Immature natural killer cell (primary cell): ENCODE measurements around the gene METTL21C. TPM values are rescaled to one million over a fixed set of nuclear protein-coding genes. Genes with fewer than 3 reads are reported as not detected.

ENCODE experiments used
- DNase-seq, 3 donors: peaks; one replicate each; pipeline ENCODE4 v3.0.0; 2022; ENCODE audit warnings: mixed read lengths in 1 of 3
- H3K27ac Mint-ChIP-seq, 6 donors: one replicate each; pipeline ENCODE4 v1.8.0; 2020; ENCODE audit warnings: mixed read lengths in 6 of 6, mild to moderate bottlenecking in 5 of 6, inconsistent platforms in 4 of 6, moderate library complexity in 3 of 6
- H3K27me3 Mint-ChIP-seq, 3 donors: one replicate each; pipeline ENCODE4 v1.8.0; 2020 to 2021; ENCODE audit warnings: low read depth in 3 of 3, mild to moderate bottlenecking in 3 of 3, mixed read lengths in 3 of 3, moderate library complexity in 3 of 3, inconsistent platforms in 1 of 3
- H3K36me3 Mint-ChIP-seq, 3 donors: one replicate each; pipeline ENCODE4 v1.8.0; 2020; ENCODE audit warnings: mixed read lengths in 3 of 3, inconsistent platforms in 2 of 3, mild to moderate bottlenecking in 2 of 3
- H3K4me1 Mint-ChIP-seq, 2 donors: one replicate each; pipeline ENCODE4 v1.8.0; 2020; ENCODE audit warnings: inconsistent platforms in 2 of 2, mild to moderate bottlenecking in 2 of 2, mixed read lengths in 2 of 2, moderate library complexity in 1 of 2
- H3K4me3 Mint-ChIP-seq, 5 donors: one replicate each; pipeline ENCODE4 v1.8.0; 2020; ENCODE audit warnings: mild to moderate bottlenecking in 5 of 5, mixed read lengths in 5 of 5, inconsistent platforms in 3 of 5, moderate library complexity in 3 of 5
- H3K9me3 Mint-ChIP-seq, 6 donors: one replicate each; pipeline ENCODE4 v1.8.0; 2020; ENCODE audit warnings: mild to moderate bottlenecking in 6 of 6, mixed read lengths in 6 of 6, inconsistent platforms in 4 of 6, moderate library complexity in 3 of 6
- polyA plus RNA-seq, 3 donors: library from polyadenylated mRNA; unstranded; fragments of 300-500 nt; fragmentation: Illumina TruSeq; gene quantifications; one replicate each; pipeline ENCODE4 v1.2.3, GENCODE V29; 2021

Gene METTL21C
- polyA plus RNA-seq, 3 donors from 2014 or later: not detected

DNA sequence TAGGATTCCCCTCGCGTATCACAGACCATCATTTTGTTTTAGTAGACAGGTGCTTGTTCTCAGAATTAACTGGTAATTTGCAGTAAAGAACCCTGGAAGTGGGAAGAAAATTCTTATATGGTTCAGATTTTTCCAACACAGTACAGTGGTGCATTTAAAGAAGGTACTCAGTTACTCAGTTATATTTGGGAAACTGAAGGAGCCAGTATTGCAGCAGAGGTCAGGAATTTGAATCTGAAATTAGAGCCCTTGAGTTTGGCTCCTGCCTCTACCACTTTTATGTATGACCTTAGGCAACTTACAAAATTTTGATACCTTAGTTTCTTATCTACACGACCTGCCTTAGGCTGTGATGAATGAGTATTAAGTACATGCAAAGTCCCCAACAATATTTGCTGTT lies 19.7 kb downstream of the METTL21C start:
- Mint-ChIP-seq H3K27me3 (no peaks in the 10 kb centered on the region), H3K4me3 (no peak overlapping the region), H3K27ac (peak overlapping the region in 2 of 6 donors; percentile 11 to 43), H3K4me1 (no peaks in the 10 kb centered on the region), H3K9me3 (peaks cover 0 to 11% (median 0%) of the 10 kb centered on the region in 6 donors), H3K36me3 (peaks cover 21 to 37% (median 30%) of the 10 kb centered on the region in 3 donors)
- DNase-seq: no peak

DNA sequence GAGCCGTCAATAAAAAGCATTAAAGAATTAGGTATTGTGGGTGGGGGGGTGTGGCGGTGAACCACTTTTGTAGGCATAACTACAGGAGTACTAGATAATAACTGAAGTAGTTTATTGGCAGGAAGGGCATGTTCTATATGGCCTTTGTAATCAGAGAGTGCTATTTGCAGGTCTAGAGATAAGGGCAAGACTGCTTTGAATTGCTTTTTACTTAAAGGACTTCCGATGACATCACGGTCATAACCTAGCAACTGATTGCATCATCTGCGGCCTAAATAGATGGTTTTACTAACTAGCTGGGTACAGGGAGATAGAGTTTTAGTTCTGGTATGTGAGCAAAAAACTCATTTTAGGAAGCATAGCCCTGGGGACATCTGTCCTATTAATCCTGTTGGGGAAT lies 24.7 kb downstream of the METTL21C start:
- no peak overlapping the region for H3K4me3 Mint-ChIP-seq
- H3K9me3 Mint-ChIP-seq: peaks cover 0 to 21% (median 0%) of the 10 kb centered on the region in 6 donors
- peaks cover 39 to 59% (median 42%) of the 10 kb centered on the region in 3 donors for H3K36me3 Mint-ChIP-seq
- DNase-seq: no peak
- H3K27ac Mint-ChIP-seq: peak overlapping the region in 1 of 6 donors; percentile 17
- no peaks in the 10 kb centered on the region for H3K27me3 Mint-ChIP-seq
- no peaks in the 10 kb centered on the region for H3K4me1 Mint-ChIP-seq

- Mint-ChIP-seq H3K4me1 (no peaks in the 10 kb centered on the region), H3K27me3 (no peaks in the 10 kb centered on the region), H3K9me3 (peaks cover 0 to 21% (median 0%) of the 10 kb centered on the region in 6 donors), H3K4me3 (no peak overlapping the region), H3K36me3 (peaks cover 42 to 64% (median 47%) of the 10 kb centered on the region in 3 donors), H3K27ac (peak overlapping the region in 1 of 6 donors; percentile 46)
- DNase-seq: no peak
These were observed 26.9 kb downstream of the METTL21C start for GRCh38 chr13:102667911-102668310.

- Mint-ChIP-seq H3K4me1 (no peaks in the 10 kb centered on the region), H3K36me3 (peaks cover 42 to 67% (median 47%) of the 10 kb centered on the region in 3 donors), H3K27me3 (no peaks in the 10 kb centered on the region), H3K27ac (no peak overlapping the region), H3K4me3 (no peak overlapping the region), H3K9me3 (peaks cover 0 to 21% (median 0%) of the 10 kb centered on the region in 6 donors)
- no peak for DNase-seq
These were observed 27.8 kb downstream of the METTL21C start for GRCh38 chr13:102667023-102667422.

DNA sequence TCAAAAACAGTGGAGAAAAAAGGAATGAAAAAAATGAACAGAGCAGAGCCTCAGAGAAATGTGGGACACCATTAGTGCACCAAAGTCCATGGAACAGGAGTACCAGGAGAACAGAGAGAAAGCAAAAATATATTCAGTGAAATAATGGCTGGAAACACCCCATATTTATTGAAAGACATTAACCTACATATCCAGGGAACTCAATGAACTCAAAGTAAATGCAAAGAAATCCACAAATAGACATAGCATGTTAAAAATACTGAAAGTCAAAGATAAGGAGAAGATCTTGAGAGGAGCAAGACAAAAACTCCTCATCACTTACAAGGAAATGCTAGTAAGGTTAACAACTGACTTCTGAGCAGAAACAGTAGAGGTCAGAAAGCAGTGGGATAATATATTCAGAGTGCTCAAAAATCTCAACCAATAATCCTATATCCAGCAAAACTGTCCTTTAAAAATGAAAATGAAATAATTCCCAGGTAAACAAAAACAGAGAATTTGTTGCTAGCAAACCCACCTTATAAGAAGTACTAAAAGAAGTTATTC lies 35.6 kb downstream of the METTL21C start:
- Mint-ChIP-seq H3K27ac (peak overlapping the region in 3 of 6 donors; percentile 6 to 68 (median 11)), H3K27me3 (no peaks in the 10 kb centered on the region), H3K4me1 (no peaks in the 10 kb centered on the region), H3K9me3 (no peaks in the 10 kb centered on the region), H3K36me3 (peaks cover 12 to 40% (median 29%) of the 10 kb centered on the region in 3 donors), H3K4me3 (no peak overlapping the region)
- no peak for DNase-seq

GRCh38 chr13:102658660-102659059 lies 36.2 kb downstream of the METTL21C start:
- H3K4me3 Mint-ChIP-seq: no peak overlapping the region
- H3K36me3 Mint-ChIP-seq: peaks cover 12 to 35% (median 25%) of the 10 kb centered on the region in 3 donors
- H3K27me3 Mint-ChIP-seq: no peaks in the 10 kb centered on the region
- no peak for DNase-seq
- no peaks in the 10 kb centered on the region for H3K9me3 Mint-ChIP-seq
- no peaks in the 10 kb centered on the region for H3K4me1 Mint-ChIP-seq
- peak overlapping the region in 2 of 6 donors; percentile 6 to 68 for H3K27ac Mint-ChIP-seq

DNA sequence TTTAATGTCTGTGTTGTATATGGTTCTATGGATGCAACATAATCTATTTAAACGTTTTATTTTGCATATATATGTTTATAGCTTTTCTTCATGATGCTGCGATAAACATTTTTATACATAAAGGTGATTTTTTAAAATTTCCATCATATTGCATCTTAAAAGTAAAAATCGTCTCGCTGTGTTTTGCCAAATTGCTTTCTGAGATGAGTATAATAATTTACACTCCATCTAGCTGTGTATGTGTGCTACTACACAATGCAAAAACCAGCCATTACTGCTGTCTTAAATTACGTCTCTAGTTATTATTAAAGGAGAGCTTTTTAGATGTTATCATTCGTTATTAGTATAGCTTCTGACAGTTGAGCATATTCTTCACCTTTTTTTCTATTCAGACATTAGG lies 37.2 kb downstream of the METTL21C start:
- H3K27ac Mint-ChIP-seq: no peak overlapping the region
- no peaks in the 10 kb centered on the region for H3K9me3 Mint-ChIP-seq
- H3K4me1 Mint-ChIP-seq: no peaks in the 10 kb centered on the region
- peaks cover 12 to 36% (median 21%) of the 10 kb centered on the region in 3 donors for H3K36me3 Mint-ChIP-seq
- no peak for DNase-seq
- no peaks in the 10 kb centered on the region for H3K27me3 Mint-ChIP-seq
- no peak overlapping the region for H3K4me3 Mint-ChIP-seq

DNA sequence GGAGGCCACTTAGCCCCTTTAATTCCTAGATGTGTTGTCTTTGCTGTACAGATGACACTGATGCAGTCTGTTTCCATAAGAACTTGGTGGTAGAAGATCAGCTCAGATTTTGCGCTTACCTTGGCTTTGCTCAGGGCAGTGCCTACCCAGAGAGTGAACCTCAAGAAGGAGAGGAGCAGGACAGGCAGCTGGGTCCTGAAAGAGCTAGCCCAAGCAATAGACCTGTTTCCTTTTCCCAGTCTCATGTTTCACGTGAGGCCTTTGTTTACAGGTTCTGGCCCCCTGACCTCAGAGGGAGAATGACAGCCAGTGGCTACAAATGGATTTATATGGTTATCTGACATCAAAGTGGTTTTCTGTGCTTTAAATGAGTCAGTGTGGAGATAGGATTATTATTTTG lies 40.1 kb downstream of the METTL21C start:
- Mint-ChIP-seq H3K4me1 (peaks cover 14 to 20% of the 10 kb centered on the region in 2 donors), H3K27ac (no peak overlapping the region), H3K9me3 (no peaks in the 10 kb centered on the region), H3K27me3 (no peaks in the 10 kb centered on the region), H3K36me3 (peaks cover 8 to 37% (median 15%) of the 10 kb centered on the region in 3 donors), H3K4me3 (no peak overlapping the region)
- DNase-seq: no peak

DNA sequence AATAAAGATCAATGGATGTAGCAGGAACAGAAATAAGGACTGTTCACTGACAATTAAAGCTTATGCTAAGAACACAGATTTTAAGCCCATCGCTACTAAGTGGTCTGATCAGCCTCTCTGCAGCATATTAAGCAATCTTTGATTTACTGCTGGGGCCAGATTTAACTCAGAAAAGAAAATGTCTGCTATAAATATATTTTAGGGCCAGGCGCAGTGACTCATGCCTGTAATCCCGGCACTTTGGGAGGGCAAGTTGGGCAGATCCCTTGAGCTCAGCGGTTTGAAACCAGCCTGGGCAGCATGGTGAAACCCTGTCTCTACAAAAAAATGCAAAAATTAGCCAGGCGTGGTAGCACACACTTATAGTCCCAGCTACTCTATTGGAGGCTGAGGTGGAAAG lies 43.0 kb downstream of the METTL21C start:
- no peaks in the 10 kb centered on the region for H3K27me3 Mint-ChIP-seq
- H3K9me3 Mint-ChIP-seq: no peaks in the 10 kb centered on the region
- H3K4me3 Mint-ChIP-seq: no peak overlapping the region
- no peak for DNase-seq
- H3K36me3 Mint-ChIP-seq: peaks cover 0 to 27% (median 13%) of the 10 kb centered on the region in 3 donors
- peak overlapping the region in 3 of 6 donors; percentile 29 to 61 (median 40) for H3K27ac Mint-ChIP-seq
- peaks cover 17 to 22% of the 10 kb centered on the region in 2 donors for H3K4me1 Mint-ChIP-seq

GRCh38 chr13:102651392-102651791 lies 43.5 kb downstream of the METTL21C start:
- peak overlapping the region; percentile 48 to 77 (median 63) for H3K27ac Mint-ChIP-seq
- no peaks in the 10 kb centered on the region for H3K27me3 Mint-ChIP-seq
- H3K4me3 Mint-ChIP-seq: no peak overlapping the region
- no peak for DNase-seq
- H3K36me3 Mint-ChIP-seq: peaks cover 3 to 30% (median 13%) of the 10 kb centered on the region in 3 donors
- H3K9me3 Mint-ChIP-seq: no peaks in the 10 kb centered on the region
- peaks cover 17 to 22% of the 10 kb centered on the region in 2 donors for H3K4me1 Mint-ChIP-seq

GRCh38 chr13:102650444-102650843 lies 44.4 kb downstream of the METTL21C start:
- H3K4me3 Mint-ChIP-seq: peak overlapping the region in 1 of 5 donors; percentile 49
- DNase-seq: peak in 1 of 3 donors; percentile 5
- peaks cover 17 to 22% of the 10 kb centered on the region in 2 donors for H3K4me1 Mint-ChIP-seq
- peaks cover 3 to 31% (median 13%) of the 10 kb centered on the region in 3 donors for H3K36me3 Mint-ChIP-seq
- H3K27me3 Mint-ChIP-seq: no peaks in the 10 kb centered on the region
- peak overlapping the region; percentile 61 to 83 (median 74) for H3K27ac Mint-ChIP-seq
- H3K9me3 Mint-ChIP-seq: no peaks in the 10 kb centered on the region

DNA sequence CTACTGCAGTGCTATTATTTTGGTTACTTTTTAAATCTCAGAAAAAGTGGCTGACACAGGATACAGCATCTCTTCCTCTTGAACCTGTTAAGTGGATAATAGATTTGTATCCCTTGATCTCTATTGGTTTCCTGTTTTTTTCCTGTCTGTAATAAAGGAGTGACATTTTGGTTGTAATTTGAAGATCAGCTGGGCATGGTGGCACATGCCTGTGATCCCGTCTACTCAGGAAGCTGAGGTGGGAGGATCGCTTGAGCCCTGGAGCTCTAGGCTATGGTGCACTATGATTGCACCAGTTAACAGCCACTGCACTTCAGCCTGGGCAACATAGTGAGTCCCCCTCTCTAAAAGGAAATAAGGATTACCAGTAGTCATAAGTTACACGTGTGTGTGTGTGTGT lies 46.8 kb downstream of the METTL21C start:
- H3K9me3 Mint-ChIP-seq: no peaks in the 10 kb centered on the region
- H3K36me3 Mint-ChIP-seq: peaks cover 11 to 45% (median 19%) of the 10 kb centered on the region in 3 donors
- DNase-seq: no peak
- peaks cover 17 to 22% of the 10 kb centered on the region in 2 donors for H3K4me1 Mint-ChIP-seq
- no peaks in the 10 kb centered on the region for H3K27me3 Mint-ChIP-seq
- H3K4me3 Mint-ChIP-seq: no peak overlapping the region
- peak overlapping the region in 3 of 6 donors; percentile 44 to 76 (median 72) for H3K27ac Mint-ChIP-seq

- Mint-ChIP-seq H3K36me3 (peaks cover 20 to 40% (median 23%) of the 10 kb centered on the region in 3 donors), H3K4me1 (peaks cover 10 to 12% of the 10 kb centered on the region in 2 donors), H3K9me3 (no peaks in the 10 kb centered on the region), H3K27me3 (no peaks in the 10 kb centered on the region), H3K4me3 (no peak overlapping the region), H3K27ac (peak overlapping the region in 1 of 6 donors; percentile 17)
- DNase-seq: no peak
These were observed 49.1 kb downstream of the METTL21C start for GRCh38 chr13:102645701-102646100.

DNA sequence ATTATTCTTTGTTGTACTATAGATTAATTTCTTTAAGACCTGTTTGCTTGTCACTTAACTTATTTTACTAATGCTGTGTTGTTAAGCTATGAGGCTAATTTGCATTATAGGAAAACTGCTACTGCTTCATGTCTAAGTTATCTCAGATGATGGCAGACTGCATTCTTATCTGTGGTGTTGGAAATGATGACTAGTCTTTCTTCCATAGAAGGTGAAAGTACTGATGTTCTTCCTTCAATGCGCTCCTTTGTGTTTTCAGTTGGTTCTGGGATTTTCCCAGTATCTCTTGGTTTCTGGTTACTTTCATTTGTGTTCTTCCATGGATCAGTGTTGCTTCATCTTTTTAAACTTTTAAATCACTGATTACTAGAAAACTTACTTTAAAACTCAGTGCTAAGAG lies 51.2 kb downstream of the METTL21C start:
- Mint-ChIP-seq H3K9me3 (no peaks in the 10 kb centered on the region), H3K27me3 (no peaks in the 10 kb centered on the region), H3K36me3 (peaks cover 25 to 36% (median 26%) of the 10 kb centered on the region in 3 donors), H3K4me3 (no peak overlapping the region), H3K27ac (peak overlapping the region in 3 of 6 donors; percentile 7 to 55 (median 42)), H3K4me1 (peaks cover 0 to 3% of the 10 kb centered on the region in 2 donors)
- no peak for DNase-seq
